ENCODE results near the gene SERPINA5. TPM values are rescaled to one million over a fixed set of nuclear protein-coding genes. Genes with fewer than 3 reads are reported as not detected.

Gene SERPINA5
- total and polyA plus RNA-seq, 7 experiments from 2014 or later: not detected

DNA sequence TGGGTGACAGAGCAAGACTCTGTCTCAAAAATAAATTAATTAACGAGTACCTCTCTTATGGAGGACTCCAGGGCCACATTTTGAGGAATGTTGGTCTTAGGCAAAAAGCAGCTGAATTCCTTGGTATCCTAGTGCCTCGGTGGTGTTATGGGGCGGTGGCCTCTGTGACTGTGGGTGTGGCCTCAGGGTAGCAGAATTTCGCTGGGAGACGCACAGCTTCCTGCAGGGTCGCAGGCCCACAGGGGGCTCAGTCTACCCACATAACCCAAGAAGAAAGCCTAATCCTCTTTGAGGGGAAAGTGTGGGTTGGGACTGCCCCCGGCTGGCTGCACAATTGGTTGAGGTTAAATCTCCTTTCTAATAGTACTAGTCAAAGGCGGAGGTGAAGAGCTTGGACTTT lies 31.2 kb upstream of the SERPINA5 start:
- Mint-ChIP-seq H3K36me3 (no peaks in the 10 kb centered on the region), H3K27me3 (peaks cover 22 to 52% (median 46%) of the 10 kb centered on the region in 5 donors), H3K9me3 (peaks cover 0 to 25% (median 8%) of the 10 kb centered on the region in 11 donors), H3K4me3 (no peak overlapping the region), H3K4me1 (no peaks in the 10 kb centered on the region), H3K27ac (no peak overlapping the region)
- DNase-seq (no peak), ATAC-seq (no peak)
- Histone ChIP-seq H3K36me3 (ENCODE audit: control insufficient read depth in 2 of 3, insufficient read depth in 3 of 3, low read length in 3 of 3) (no peaks in the 10 kb centered on the region), H3K4me3 (ENCODE audit: low read length) (no peak overlapping the region), H3K9me3 (ENCODE audit: control insufficient read depth in 2 of 3, low read length in 3 of 3) (no peaks in the 10 kb centered on the region), H3K27me3 (ENCODE audit: control insufficient read depth in 2 of 2, insufficient read depth in 2 of 2, low read length in 2 of 2) (no peaks in the 10 kb centered on the region), H3K4me1 (ENCODE audit: control insufficient read depth in 2 of 2, insufficient read depth in 2 of 2, low read length in 2 of 2) (no peaks in the 10 kb centered on the region), H3K27ac (ENCODE audit: low read depth, low read length) (no peak overlapping the region)
- intact Hi-C loops (cut with micrococcal nuclease): no loop called here
- CTCF ChIA-PET: no interaction called here
- POLR2A ChIA-PET: no interaction called here

DNA sequence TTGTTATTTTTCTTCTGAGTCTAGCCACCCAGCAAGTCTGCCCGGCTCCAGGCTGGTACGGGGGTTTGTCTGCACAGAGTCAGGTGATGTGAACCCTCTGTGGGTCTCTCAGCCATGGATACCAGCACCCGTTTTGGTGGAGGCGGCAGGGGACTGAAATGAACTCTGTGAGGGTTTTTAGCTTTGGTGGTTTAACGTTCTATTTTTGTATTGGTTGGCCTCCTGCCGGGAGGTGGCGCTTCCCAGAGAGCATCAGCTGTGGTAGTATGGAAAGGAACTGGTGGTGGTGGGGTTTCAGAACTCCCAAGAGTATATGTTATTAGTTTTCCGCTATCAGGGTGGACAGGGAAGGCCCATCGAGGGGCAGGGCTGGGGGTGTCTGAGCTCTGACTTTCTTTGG lies 25.2 kb upstream of the SERPINA5 start:
- ChIA-PET CTCF (no interaction called here), POLR2A (no interaction called here)
- H3K36me3 Mint-ChIP-seq: no peaks in the 10 kb centered on the region
- intact Hi-C loops (cut with micrococcal nuclease): no loop called here
- ATAC-seq: no peak
- H3K4me1 ChIP-seq (ENCODE audit: control insufficient read depth in 2 of 2, insufficient read depth in 2 of 2, low read length in 2 of 2): no peaks in the 10 kb centered on the region
- no peaks in the 10 kb centered on the region for H3K36me3 ChIP-seq (ENCODE audit: control insufficient read depth in 2 of 3, insufficient read depth in 3 of 3, low read length in 3 of 3)
- no peak overlapping the region for H3K4me3 ChIP-seq (ENCODE audit: low read length)
- H3K27ac ChIP-seq (ENCODE audit: low read depth, low read length): no peak overlapping the region
- H3K9me3 ChIP-seq (ENCODE audit: control insufficient read depth in 2 of 3, low read length in 3 of 3): no peaks in the 10 kb centered on the region
- H3K4me3 Mint-ChIP-seq: no peak overlapping the region
- DNase-seq: no peak
- H3K27ac Mint-ChIP-seq: no peak overlapping the region
- H3K27me3 ChIP-seq (ENCODE audit: control insufficient read depth in 2 of 2, insufficient read depth in 2 of 2, low read length in 2 of 2): no peaks in the 10 kb centered on the region
- no peaks in the 10 kb centered on the region for H3K4me1 Mint-ChIP-seq
- H3K9me3 Mint-ChIP-seq: peaks cover 0 to 34% (median 12%) of the 10 kb centered on the region in 11 donors
- H3K27me3 Mint-ChIP-seq: peaks cover 23 to 70% (median 55%) of the 10 kb centered on the region in 5 donors

DNA sequence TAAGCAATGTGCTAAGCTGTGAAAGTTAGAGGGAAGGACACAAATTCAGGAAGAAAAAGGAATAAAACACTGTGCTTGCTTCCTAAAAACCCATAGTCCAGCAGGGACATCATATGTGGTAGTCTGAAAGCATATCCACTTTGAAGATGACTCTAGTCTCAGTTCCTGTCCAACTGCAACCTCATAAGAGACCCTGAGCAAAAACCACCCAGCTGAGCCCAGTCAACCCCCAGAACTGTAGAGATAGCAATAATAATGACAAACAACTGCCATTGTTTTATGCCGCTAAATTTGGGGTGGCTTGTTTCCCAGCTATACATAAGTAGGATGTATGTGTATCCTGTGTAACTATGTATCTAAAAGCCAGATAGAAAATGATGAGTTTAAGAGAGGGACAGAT lies 23.9 kb upstream of the SERPINA5 start:
- Mint-ChIP-seq H3K27me3 (peaks cover 14 to 63% (median 51%) of the 10 kb centered on the region in 5 donors), H3K4me3 (no peak overlapping the region), H3K9me3 (peaks cover 0 to 34% (median 12%) of the 10 kb centered on the region in 11 donors), H3K27ac (no peak overlapping the region), H3K36me3 (no peaks in the 10 kb centered on the region), H3K4me1 (no peaks in the 10 kb centered on the region)
- Histone ChIP-seq H3K9me3 (ENCODE audit: control insufficient read depth in 2 of 3, low read length in 3 of 3) (no peaks in the 10 kb centered on the region), H3K36me3 (ENCODE audit: control insufficient read depth in 2 of 3, insufficient read depth in 3 of 3, low read length in 3 of 3) (no peaks in the 10 kb centered on the region), H3K27me3 (ENCODE audit: control insufficient read depth in 2 of 2, insufficient read depth in 2 of 2, low read length in 2 of 2) (no peaks in the 10 kb centered on the region), H3K4me1 (ENCODE audit: control insufficient read depth in 2 of 2, insufficient read depth in 2 of 2, low read length in 2 of 2) (no peaks in the 10 kb centered on the region), H3K27ac (ENCODE audit: low read depth, low read length) (no peak overlapping the region), H3K4me3 (ENCODE audit: low read length) (no peak overlapping the region)
- intact Hi-C loops (cut with micrococcal nuclease): no loop called here
- no peak for DNase-seq
- POLR2A ChIA-PET: no interaction called here
- CTCF ChIA-PET: no interaction called here
- no peak for ATAC-seq

DNA sequence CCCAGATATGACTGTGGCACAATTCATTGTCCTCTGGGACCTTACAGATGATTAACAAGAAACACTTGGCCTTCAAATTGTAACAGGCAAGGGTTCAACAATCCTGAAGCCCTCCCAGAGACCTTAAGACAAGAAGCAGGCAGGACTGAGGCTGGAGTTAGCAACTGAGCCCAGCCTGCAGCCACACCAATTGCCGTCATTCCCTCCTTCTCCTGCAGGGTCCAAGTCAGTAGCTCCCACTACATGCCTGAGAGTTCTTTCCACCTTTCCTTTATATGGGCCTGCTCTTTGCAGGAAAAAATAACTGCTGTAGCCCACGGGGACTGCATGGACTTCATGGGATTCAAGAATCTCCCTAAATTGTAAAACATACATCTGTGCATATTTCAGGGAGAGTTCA lies 22.4 kb upstream of the SERPINA5 start:
- H3K36me3 ChIP-seq (ENCODE audit: control insufficient read depth in 2 of 3, insufficient read depth in 3 of 3, low read length in 3 of 3): no peaks in the 10 kb centered on the region
- Mint-ChIP-seq H3K4me1 (no peaks in the 10 kb centered on the region), H3K36me3 (no peaks in the 10 kb centered on the region), H3K4me3 (no peak overlapping the region), H3K27ac (no peak overlapping the region), H3K27me3 (peaks cover 8 to 55% (median 39%) of the 10 kb centered on the region in 5 donors), H3K9me3 (peaks cover 0 to 34% (median 9%) of the 10 kb centered on the region in 11 donors)
- CTCF ChIA-PET: no interaction called here
- POLR2A ChIA-PET: no interaction called here
- no peak for ATAC-seq
- H3K27me3 ChIP-seq (ENCODE audit: control insufficient read depth in 2 of 2, insufficient read depth in 2 of 2, low read length in 2 of 2): no peaks in the 10 kb centered on the region
- no peaks in the 10 kb centered on the region for H3K9me3 ChIP-seq (ENCODE audit: control insufficient read depth in 2 of 3, low read length in 3 of 3)
- H3K27ac ChIP-seq (ENCODE audit: low read depth, low read length): no peak overlapping the region
- no peak for DNase-seq
- no peaks in the 10 kb centered on the region for H3K4me1 ChIP-seq (ENCODE audit: control insufficient read depth in 2 of 2, insufficient read depth in 2 of 2, low read length in 2 of 2)
- no peak overlapping the region for H3K4me3 ChIP-seq (ENCODE audit: low read length)
- intact Hi-C loops (cut with micrococcal nuclease): no loop called here

DNA sequence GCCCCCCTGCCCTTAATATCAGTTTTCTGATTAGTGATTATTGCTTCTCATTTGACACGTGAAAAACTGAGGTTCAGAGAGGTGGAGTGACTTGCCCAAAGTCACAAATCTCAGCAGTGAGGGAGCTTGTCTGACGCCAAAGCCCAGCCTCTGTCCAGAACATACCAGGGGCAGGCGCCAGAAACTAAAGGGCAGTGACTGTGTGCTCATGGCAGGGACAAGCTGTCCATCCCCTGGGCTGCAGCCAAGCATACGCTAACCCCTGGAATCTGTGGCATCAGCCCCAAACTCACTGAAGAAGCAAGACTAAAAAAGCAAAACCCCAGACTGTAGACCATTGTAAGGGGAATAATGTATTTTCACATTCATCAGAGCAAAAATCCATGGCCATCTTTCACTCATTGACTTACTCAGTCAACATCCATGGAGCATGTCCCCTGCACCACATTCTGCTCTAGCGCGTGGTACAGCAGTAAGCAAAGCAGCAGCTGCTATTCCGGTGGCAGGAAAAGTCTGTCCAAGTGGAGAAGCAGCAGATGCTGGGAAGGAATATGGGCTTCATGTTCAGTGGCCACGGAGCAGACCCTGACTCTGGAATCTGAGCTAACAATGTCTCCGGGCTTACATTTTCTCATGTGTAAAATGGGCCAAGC lies 21.5 kb upstream of the SERPINA5 start:
- no peaks in the 10 kb centered on the region for H3K36me3 Mint-ChIP-seq
- H3K4me3 ChIP-seq (ENCODE audit: low read length): no peak overlapping the region
- ChIA-PET CTCF (no interaction called here), POLR2A (no interaction called here)
- no peaks in the 10 kb centered on the region for H3K4me1 Mint-ChIP-seq
- no peaks in the 10 kb centered on the region for H3K4me1 ChIP-seq (ENCODE audit: control insufficient read depth in 2 of 2, insufficient read depth in 2 of 2, low read length in 2 of 2)
- DNase-seq (no peak), ATAC-seq (no peak)
- H3K4me3 Mint-ChIP-seq: no peak overlapping the region
- no peak overlapping the region for H3K27ac ChIP-seq (ENCODE audit: low read depth, low read length)
- no peaks in the 10 kb centered on the region for H3K9me3 ChIP-seq (ENCODE audit: control insufficient read depth in 2 of 3, low read length in 3 of 3)
- intact Hi-C loops (cut with micrococcal nuclease): no loop called here
- peaks cover 0 to 25% (median 9%) of the 10 kb centered on the region in 11 donors for H3K9me3 Mint-ChIP-seq
- H3K36me3 ChIP-seq (ENCODE audit: control insufficient read depth in 2 of 3, insufficient read depth in 3 of 3, low read length in 3 of 3): no peaks in the 10 kb centered on the region
- H3K27me3 ChIP-seq (ENCODE audit: control insufficient read depth in 2 of 2, insufficient read depth in 2 of 2, low read length in 2 of 2): no peaks in the 10 kb centered on the region
- no peak overlapping the region for H3K27ac Mint-ChIP-seq
- peaks cover 3 to 49% (median 33%) of the 10 kb centered on the region in 5 donors for H3K27me3 Mint-ChIP-seq

DNA sequence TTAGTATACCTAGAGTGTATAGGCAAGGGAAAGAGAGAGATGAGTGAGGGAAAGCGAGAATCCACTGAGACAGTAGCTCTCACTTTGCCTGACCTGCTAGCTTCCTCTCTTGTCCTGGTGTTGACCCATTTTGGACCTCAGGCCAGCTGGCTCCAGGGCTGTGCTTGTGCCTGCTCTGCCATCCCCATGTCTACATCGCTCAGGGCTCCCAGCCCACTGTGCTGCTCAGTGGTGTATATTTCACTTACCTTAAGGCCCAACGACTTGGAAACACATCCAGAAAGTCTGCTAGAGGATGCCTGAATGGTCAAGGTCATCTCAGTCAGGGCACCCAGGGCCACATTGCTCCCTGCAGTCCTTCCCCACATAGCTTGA lies 20.9 kb upstream of the SERPINA5 start:
- Mint-ChIP-seq H3K9me3 (peaks cover 0 to 20% (median 6%) of the 10 kb centered on the region in 11 donors), H3K36me3 (no peaks in the 10 kb centered on the region), H3K27ac (no peak overlapping the region), H3K27me3 (peaks cover 0 to 49% (median 27%) of the 10 kb centered on the region in 5 donors), H3K4me1 (no peaks in the 10 kb centered on the region), H3K4me3 (no peak overlapping the region)
- ChIA-PET CTCF (no interaction called here), POLR2A (no interaction called here)
- intact Hi-C loops (cut with micrococcal nuclease): no loop called here
- H3K27ac ChIP-seq (ENCODE audit: low read depth, low read length): no peak overlapping the region
- no peaks in the 10 kb centered on the region for H3K36me3 ChIP-seq (ENCODE audit: control insufficient read depth in 2 of 3, insufficient read depth in 3 of 3, low read length in 3 of 3)
- H3K27me3 ChIP-seq (ENCODE audit: control insufficient read depth in 2 of 2, insufficient read depth in 2 of 2, low read length in 2 of 2): peaks cover 0 to 3% of the 10 kb centered on the region in 2 donors
- no peaks in the 10 kb centered on the region for H3K9me3 ChIP-seq (ENCODE audit: control insufficient read depth in 2 of 3, low read length in 3 of 3)
- H3K4me3 ChIP-seq (ENCODE audit: low read length): no peak overlapping the region
- no peaks in the 10 kb centered on the region for H3K4me1 ChIP-seq (ENCODE audit: control insufficient read depth in 2 of 2, insufficient read depth in 2 of 2, low read length in 2 of 2)
- DNase-seq: no peak
- ATAC-seq: no peak
